Ovary (tissue), 10 donors: ENCODE results near the gene ETNPPL. TPM values are rescaled to one million over a fixed set of nuclear protein-coding genes. Genes with fewer than 3 reads are reported as not detected.

ENCODE experiments used
- DNase-seq, 5 donors: peaks; one replicate each; pipeline ENCODE4 v3.0.0-alpha.2; 2019 to 2020
- H3K27ac ChIP-seq, 2 donors: fragments of 200-600 bp; one replicate each; pipeline versions ENCODE4 v1.5.1 to v1.8.0; 2019 to 2022
- H3K27me3 ChIP-seq: fragments of 200-600 bp; one replicate; pipeline ENCODE4 v1.8.0; 2022
- H3K36me3 ChIP-seq: fragments of 200-600 bp; sonication (generic); one replicate; pipeline ENCODE4 v1.5.1; 2019
- H3K4me1 ChIP-seq: one replicate; pipeline ENCODE4 v1.8.1; 2013; ENCODE audit warnings: mild to moderate bottlenecking, moderate library complexity; ENCODE audit not compliant: insufficient read depth
- H3K4me3 ChIP-seq: fragments of 200-600 bp; sonication (generic); one replicate; pipeline ENCODE4 v1.5.1; 2017
- H3K9me3 ChIP-seq, 2 donors: fragments of 200-600 bp in 1 of 2; sonication (generic) in 1 of 2; one replicate each; pipeline versions ENCODE4 v1.5.1 to v1.8.1; 2013 to 2019; ENCODE audit warnings: mild to moderate bottlenecking in 1 of 2, moderate library complexity in 1 of 2
- EP300 ChIP-seq: sonication (generic); formaldehyde crosslinking; IDR thresholded peaks from one replicate; pipeline ENCODE4 v1.6.1; 2017; ENCODE audit warnings: antibody characterized with exemption
- POLR2A ChIP-seq: fragments of 450-650 bp; IDR thresholded peaks from one replicate; pipeline ENCODE4 v1.6.1; 2017; ENCODE audit warnings: antibody characterized with exemption, mild to moderate bottlenecking, moderate library complexity
- WGBS, 3 donors: extraction: QIAGEN DNeasy Blood & Tissue Kit in 1 of 3; methylation state at CpG; one replicate each; pipeline versions ENCODE4 v1.1.5 to v1.1.7; 2013 to 2017; 5-methylcytosine and 5-hydroxymethylcytosine counted together
- intact Hi-C, 4 donors: fragments of 100-400 bp; cut with DNase I; formaldehyde crosslinking; loops; one replicate each; pipeline versions ENCODE4 v1.11.0 to v1.15.1; 2022 to 2023
- long read RNA-seq, 3 donors: library from polyadenylated mRNA in 2 of 3; unstranded in 2 of 3; transcript quantifications; one replicate each; pipeline ENCODE4 v2.0.0 and lab custom pipeline, GENCODE V29; 2021 to 2026
- polyA plus RNA-seq, 2 donors: library from polyadenylated mRNA; stranded (reverse); fragments of 200-250 nt in 1 of 2; fragments of 350-450 nt in 1 of 2; fragmentation: Illumina TruSeq in 1 of 2; extraction: RNeasy Lipid Tissue Mini Kit (QIAGEN cat#74804) in 1 of 2; gene quantifications; one replicate each; pipeline ENCODE4 v1.2.3, GENCODE V29; 2013 to 2014
- total RNA-seq, 7 donors: library from RNA; depleted of rRNA in 2 of 7; stranded (reverse); fragments of >200 nt in 2 of 7; fragmentation: NEBNext Ultra II Directional in 3 of 7; extraction: Animal tissue kit (Norgen Biotek cat#: 25700) in 3 of 7; gene quantifications; one replicate each; pipeline versions ENCODE4 v1.1.0 to v1.2.4, GENCODE V29; 2016 to 2023
- TF ChIP-seq, protein P1 (sequence below), 3 donors: fragments of 450-650 bp in 2 of 3; fragments of 200-600 bp in 1 of 3; IDR thresholded peaks; one replicate each; pipeline versions ENCODE4 v1.5.1 to v1.8.0; 2016 to 2022; ENCODE audit warnings: antibody characterized with exemption in 3 of 3, mild to moderate bottlenecking in 1 of 3
- donor health status: DM: no; HTN: no; CAD: no; lungs with moderate emphysema.
- donor health status: DM: no; HTN: no; CAD: no.
- donor health status: Bipolar disorder and iron deficiency.
- donor health status: DM: yes; HTN: yes; CAD: no.
- donor health status: DM: no; HTN: no; CAD: no.
- donor health status: DM: yes; HTN: yes; CAD: no.

Gene ETNPPL
- total RNA-seq (1 to 10 TPM in 1 of 7 donors, under 1 TPM in 3, not detected in 3; 0.18 to 2.3 (median 0.36) TPM), polyA plus RNA-seq (under 1 TPM; 0.05 to 0.32 TPM)
- long read RNA-seq, donor 1, result 0 reads
- long read RNA-seq, donor 2, result 0 reads
- long read RNA-seq, donor 3, result 0 reads

DNA sequence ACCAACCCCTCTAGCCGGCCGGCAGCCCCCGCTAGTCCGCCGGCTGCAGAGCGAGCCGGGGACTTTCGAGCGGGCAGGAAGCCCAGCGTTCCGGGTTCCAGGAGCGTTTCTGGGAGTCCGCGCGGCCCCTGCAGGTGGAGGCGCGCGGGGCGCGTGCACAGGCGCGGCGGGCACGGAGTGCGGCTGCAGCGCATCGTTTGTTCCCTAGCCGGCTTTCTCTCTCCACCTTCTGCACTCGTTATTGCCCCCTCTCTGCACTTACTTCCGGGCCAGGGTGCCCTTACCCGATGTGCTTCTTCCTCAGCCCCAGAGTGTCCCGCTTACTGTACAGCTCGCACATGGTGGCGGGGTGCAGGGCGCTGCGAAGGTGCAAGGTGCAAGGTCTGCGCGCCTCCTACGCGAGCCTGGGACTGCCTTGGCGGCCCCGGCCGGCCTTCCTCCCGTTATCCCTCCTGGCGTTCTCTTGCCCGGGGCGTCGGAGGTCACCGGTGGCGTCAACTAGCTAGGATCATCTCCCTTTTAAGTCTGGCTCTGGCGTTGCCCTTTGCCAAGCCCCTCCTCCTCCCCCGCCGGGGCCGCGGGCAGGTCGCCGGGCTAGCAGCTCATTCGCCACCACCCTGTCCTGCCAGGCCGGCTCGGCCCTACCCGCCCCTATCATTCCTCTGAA, at the start of gene ETNPPL:
TSS of gene ETNPPL (minus strand) at position 495 of the 667 bp plus-strand sequence. CDS start at position 340, 155 bp downstream.
- WGBS, 3 donors, result 0% methylated on average over 43 to 61 of the region's 61 CpGs
- Histone ChIP-seq H3K9me3 (no peaks in the 10 kb centered on the region), H3K4me3 (peak within 1 kb of the TSS; percentile 45), H3K27ac (no peak within 1 kb of the TSS), H3K27me3 (no peaks in the 10 kb centered on the region), H3K36me3 (no peaks in the 10 kb centered on the region), H3K4me1 (no peaks in the 10 kb centered on the region)
- intact Hi-C loops, result no loop called here
- DNase-seq, result peak in 2 of 5 donors; percentile 36 to 48
- TF ChIP-seq, protein P1, sequence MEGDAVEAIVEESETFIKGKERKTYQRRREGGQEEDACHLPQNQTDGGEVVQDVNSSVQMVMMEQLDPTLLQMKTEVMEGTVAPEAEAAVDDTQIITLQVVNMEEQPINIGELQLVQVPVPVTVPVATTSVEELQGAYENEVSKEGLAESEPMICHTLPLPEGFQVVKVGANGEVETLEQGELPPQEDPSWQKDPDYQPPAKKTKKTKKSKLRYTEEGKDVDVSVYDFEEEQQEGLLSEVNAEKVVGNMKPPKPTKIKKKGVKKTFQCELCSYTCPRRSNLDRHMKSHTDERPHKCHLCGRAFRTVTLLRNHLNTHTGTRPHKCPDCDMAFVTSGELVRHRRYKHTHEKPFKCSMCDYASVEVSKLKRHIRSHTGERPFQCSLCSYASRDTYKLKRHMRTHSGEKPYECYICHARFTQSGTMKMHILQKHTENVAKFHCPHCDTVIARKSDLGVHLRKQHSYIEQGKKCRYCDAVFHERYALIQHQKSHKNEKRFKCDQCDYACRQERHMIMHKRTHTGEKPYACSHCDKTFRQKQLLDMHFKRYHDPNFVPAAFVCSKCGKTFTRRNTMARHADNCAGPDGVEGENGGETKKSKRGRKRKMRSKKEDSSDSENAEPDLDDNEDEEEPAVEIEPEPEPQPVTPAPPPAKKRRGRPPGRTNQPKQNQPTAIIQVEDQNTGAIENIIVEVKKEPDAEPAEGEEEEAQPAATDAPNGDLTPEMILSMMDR (IDR thresholded peaks at IDR 0.05), result no peak
- TF ChIP-seq POLR2A (no peak), EP300 (no peak)

DNA sequence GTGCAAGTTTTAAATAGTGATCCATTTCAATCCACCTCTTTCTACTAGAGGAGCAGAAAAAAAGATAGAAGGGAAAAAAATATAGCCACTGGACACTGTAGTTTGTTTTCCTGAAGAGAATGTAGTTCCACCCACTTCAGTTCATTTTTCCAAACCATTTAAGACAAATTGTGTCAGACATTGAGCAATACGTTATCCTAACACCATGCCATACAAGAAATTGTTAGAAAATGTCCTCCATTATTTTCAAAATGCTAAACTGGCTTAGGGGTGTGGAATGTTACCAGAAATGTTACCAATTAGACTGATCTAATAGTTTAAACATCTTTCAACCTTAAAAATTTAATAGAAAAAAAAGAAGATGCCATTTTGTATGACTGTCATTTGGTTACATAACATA, 48.6 kb upstream of the ETNPPL start:
- no peaks in the 10 kb centered on the region for H3K4me1 ChIP-seq
- no peaks in the 10 kb centered on the region for H3K27me3 ChIP-seq
- no peaks in the 10 kb centered on the region for H3K36me3 ChIP-seq
- WGBS, 3 donors, result 86 to 91% (median 86%) methylated on average over 1 of the region's 1 CpG
- H3K9me3 ChIP-seq, result no peaks in the 10 kb centered on the region
- DNase-seq, result no peak
- intact Hi-C loops, result loop anchor here in 1 of 4 donors (1.0 kb wide), 1 partner anchor 8 kb away; no protein-coding TSS in a partner anchor
- TF ChIP-seq EP300, result no peak
- TF ChIP-seq, protein P1 (IDR thresholded peaks at IDR 0.05), result no peak
- TF ChIP-seq POLR2A, result no peak
- no peak overlapping the region for H3K4me3 ChIP-seq
- no peak overlapping the region for H3K27ac ChIP-seq

DNA sequence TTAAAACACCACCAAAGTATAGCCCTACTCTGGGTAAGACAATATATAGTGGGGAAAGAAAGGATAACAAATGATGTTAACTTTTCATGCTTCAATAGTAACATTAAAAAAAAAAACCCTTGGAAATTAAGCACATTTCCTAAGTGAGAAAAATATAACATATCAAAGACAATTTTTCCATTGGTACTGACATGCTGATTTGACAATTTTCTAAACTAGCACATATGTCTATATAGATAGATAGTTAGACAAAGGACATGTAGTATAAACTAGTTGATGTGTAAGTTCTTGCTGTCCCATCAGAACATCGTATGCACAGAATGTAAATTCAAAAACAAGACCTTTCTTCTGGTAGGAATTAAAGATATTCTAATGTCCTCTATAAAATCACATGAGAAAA, 47.2 kb upstream of the ETNPPL start:
- 84 to 92% (median 89%) methylated on average over 1 of the region's 1 CpG for WGBS, 3 donors
- no peak for DNase-seq
- no peaks in the 10 kb centered on the region for H3K36me3 ChIP-seq

DNA sequence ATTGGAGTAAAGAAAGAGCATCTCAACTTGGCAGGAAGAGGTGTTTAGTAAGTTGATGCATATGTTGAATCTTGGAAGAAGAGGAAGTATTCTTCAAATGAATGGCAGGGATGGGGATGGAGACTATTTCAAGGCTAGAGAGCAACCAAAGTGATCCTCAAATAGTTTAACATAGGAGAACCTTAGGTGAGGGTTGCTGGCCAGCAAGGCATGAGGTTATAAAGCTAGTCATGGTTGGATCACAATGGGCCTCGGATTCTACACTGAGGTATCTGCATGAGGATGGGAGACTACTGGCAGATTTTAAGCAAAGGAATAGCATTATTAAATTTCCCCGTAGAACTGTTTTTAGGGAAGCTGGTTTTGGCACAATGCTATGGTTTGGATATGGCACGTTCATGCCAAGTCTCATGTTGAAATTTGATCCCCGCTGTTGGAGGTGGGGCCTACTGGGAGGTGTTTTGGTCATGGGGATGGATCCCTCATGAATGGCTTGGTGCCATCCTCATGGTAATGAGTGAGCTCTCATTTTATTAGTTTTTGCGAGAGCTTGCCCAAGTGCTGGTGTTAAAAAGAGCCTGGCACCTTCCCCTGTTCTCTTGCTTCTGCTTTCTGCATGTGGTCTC, 41.9 kb upstream of the ETNPPL start:
- Histone ChIP-seq H3K4me3 (no peak overlapping the region), H3K4me1 (no peaks in the 10 kb centered on the region), H3K27ac (no peak overlapping the region), H3K9me3 (no peaks in the 10 kb centered on the region), H3K36me3 (no peaks in the 10 kb centered on the region), H3K27me3 (no peaks in the 10 kb centered on the region)
- TF ChIP-seq EP300 (no peak), POLR2A (no peak)
- TF ChIP-seq, protein P1 (IDR thresholded peaks at IDR 0.05), result no peak
- WGBS, 3 donors, result 77 to 84% (median 80%) methylated on average over 5 of the region's 5 CpGs
- no peak for DNase-seq
- intact Hi-C loops, result no loop called here

More for the DNA sequence above, 47.2 kb upstream of the ETNPPL start:
- no peaks in the 10 kb centered on the region for H3K27me3 ChIP-seq
- intact Hi-C loops, result no loop called here
- no peaks in the 10 kb centered on the region for H3K9me3 ChIP-seq
- H3K4me3 ChIP-seq, result no peak overlapping the region
- no peaks in the 10 kb centered on the region for H3K4me1 ChIP-seq
- no peak overlapping the region for H3K27ac ChIP-seq
- TF ChIP-seq POLR2A (no peak), EP300 (no peak)
- TF ChIP-seq, protein P1 (IDR thresholded peaks at IDR 0.05), result no peak
